Ishikawa (cell line): ENCODE data around the gene MAMDC4.
A peak's percentile ranks its signal among the peaks of the same experiment; 100 is the strongest.

Experiments
- CREB1 ChIP-seq: IDR thresholded peaks from 2 replicates; pipeline ENCODE4 v1.6.1; 2012; ENCODE audit warnings: low read depth
- EP300 ChIP-seq: IDR thresholded peaks from 2 replicates; pipeline ENCODE4 v1.6.1; 2012; ENCODE audit warnings: borderline replicate concordance
- REST ChIP-seq: IDR thresholded peaks from 2 replicates; pipeline ENCODE4 v1.6.1; 2012; ENCODE audit warnings: low read depth, mild to moderate bottlenecking
- ZBTB7A ChIP-seq: IDR thresholded peaks from 2 replicates; pipeline ENCODE4 v1.6.1; 2012; ENCODE audit warnings: low read depth

- TF ChIP-seq CREB1 (no peak), EP300 (no peak), ZBTB7A (peak; percentile 55; the same call in 1 of the 2 replicates), REST (no peak)
These were observed 43.9 kb upstream of the MAMDC4 start for GRCh38 chr9:136808075-136808805.
